ENCODE data around the gene FGF12. TPM values are rescaled to one million over a fixed set of nuclear protein-coding genes. Genes with fewer than 3 reads are reported as not detected.

FGF12 gene
- total and polyA plus RNA-seq, 10 donors, result 3.7 to 53.3 (median 19.1) TPM

DNA sequence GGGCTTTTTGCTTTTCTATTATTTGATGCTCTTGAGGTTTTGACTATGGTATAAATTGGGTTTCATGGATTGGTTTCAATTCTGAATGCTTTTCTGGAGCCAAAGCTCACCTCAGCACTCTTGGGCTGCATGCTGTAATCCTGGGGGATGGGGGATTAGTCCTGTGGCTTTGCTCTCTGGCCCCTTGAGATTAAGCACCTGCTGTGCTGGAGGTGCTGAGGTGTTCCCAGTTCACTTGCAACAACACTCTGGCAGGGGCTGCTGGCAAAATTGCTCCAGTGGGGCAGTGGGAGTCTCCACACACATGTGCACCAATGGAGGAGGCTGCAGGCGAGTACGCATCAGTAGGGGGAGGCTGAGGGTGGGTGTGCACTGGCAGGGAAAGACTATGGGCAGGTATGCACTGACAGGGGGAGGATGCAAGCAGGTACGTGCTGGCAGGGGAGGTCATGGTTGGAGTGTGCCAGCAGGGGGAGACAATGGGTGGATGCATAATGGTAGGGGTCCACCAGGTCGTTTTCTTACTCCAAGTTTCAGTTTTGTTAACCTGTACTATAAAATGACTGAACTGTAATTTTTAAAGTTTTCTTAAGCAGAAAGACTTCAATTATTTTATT is 489.2 kb downstream of the FGF12 start:
- no peaks in the 10 kb centered on the region for H3K36me3 ChIP-seq
- H3K9me3 ChIP-seq, result peaks cover 0 to 9% (median 0%) of the 10 kb centered on the region in 8 donors
- no peak overlapping the region for H3K27ac ChIP-seq
- DNase-seq, result no peak
- TF ChIP-seq CTCF (IDR thresholded peaks at IDR 0.05 in 8 of 11, conservative IDR thresholded peaks at IDR 0.05 in 3 of 11) (no peak), POLR2AphosphoS5 (IDR thresholded peaks at IDR 0.05) (no peak), POLR2A (IDR thresholded peaks at IDR 0.05) (no peak)
- H3K27me3 ChIP-seq (replicated peaks in 1 of 7), result no peaks in the 10 kb centered on the region
- intact Hi-C loops (cut with DNase I; ENCODE audit: low total_unique reads), result no loop called here
- no peak overlapping the region for H3K4me3 ChIP-seq
- no peaks in the 10 kb centered on the region for H3K4me1 ChIP-seq
- 37 to 87% (median 62%) methylated on average over 4 of the region's 4 CpGs for WGBS, 5 donors

DNA sequence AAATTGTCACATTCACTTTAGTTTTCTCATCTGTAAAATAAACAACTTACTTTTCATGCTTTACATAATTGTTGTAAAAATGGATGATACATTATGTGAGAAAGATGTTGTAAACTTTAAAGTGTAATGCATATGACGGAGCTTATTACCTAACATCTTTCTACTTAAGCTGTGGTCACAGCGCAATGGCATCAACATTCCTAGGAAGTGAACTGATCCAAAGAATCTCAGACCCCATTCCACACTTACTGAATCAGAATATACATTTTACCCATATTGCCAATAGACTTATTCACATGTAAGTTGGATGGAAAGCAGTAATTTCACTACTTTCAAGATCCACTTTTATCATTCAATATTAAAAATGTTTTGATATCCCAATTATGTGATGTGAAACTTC is 497.5 kb downstream of the FGF12 start:
- H3K4me3 ChIP-seq, result no peak overlapping the region
- DNase-seq, result no peak

DNA sequence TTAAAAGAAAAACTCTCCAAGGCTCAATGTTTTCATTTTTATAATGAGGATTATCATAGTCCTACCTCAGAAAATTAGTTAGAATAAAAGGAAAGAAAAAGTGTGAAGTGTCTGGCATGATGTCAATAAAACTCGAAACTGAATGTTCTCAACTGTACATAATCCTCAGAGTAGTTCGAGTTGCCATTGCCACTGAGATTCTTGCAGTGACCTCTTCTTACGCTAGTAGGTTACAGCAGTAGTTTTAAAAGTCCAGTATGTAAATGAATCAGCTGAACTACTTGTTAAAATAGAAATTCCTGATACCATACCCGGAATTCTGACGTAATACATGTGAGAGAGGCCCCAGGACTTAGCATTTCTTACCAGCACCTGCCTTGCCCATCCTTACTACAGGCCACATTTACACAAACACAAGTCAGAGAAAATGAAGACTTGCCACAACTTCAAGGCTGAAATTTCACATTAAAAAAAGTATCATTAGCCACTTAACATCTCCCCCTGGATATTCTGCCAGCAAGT is 502.6 kb downstream of the FGF12 start:
- no peak for DNase-seq
- intact Hi-C loops (cut with DNase I; ENCODE audit: low total_unique reads), result no loop called here

More for the DNA sequence above, 497.5 kb downstream of the FGF12 start:
- Histone ChIP-seq H3K9me3 (peaks cover 0 to 12% (median 0%) of the 10 kb centered on the region in 8 donors), H3K27ac (no peak overlapping the region), H3K27me3 (replicated peaks in 1 of 7) (no peaks in the 10 kb centered on the region), H3K36me3 (no peaks in the 10 kb centered on the region), H3K4me1 (no peaks in the 10 kb centered on the region)
- intact Hi-C loops (cut with DNase I; ENCODE audit: low total_unique reads), result no loop called here
- TF ChIP-seq POLR2AphosphoS5 (IDR thresholded peaks at IDR 0.05) (no peak), POLR2A (IDR thresholded peaks at IDR 0.05) (no peak), CTCF (IDR thresholded peaks at IDR 0.05 in 8 of 11, conservative IDR thresholded peaks at IDR 0.05 in 3 of 11) (no peak)
- 90 to 96% (median 92%) methylated on average over 2 of the region's 2 CpGs for WGBS, 5 donors

More for the DNA sequence above, 502.6 kb downstream of the FGF12 start:
- Histone ChIP-seq H3K4me3 (no peak overlapping the region), H3K4me1 (peaks cover 0 to 6% (median 0%) of the 10 kb centered on the region in 6 donors), H3K36me3 (no peaks in the 10 kb centered on the region), H3K27me3 (replicated peaks in 1 of 7) (no peaks in the 10 kb centered on the region), H3K27ac (peak overlapping the region in 6 of 8 donors; percentile 4 to 41 (median 12)), H3K9me3 (no peaks in the 10 kb centered on the region)
- TF ChIP-seq POLR2A (IDR thresholded peaks at IDR 0.05) (no peak), POLR2AphosphoS5 (IDR thresholded peaks at IDR 0.05) (no peak), CTCF (IDR thresholded peaks at IDR 0.05 in 8 of 11, conservative IDR thresholded peaks at IDR 0.05 in 3 of 11) (no peak)
- WGBS, 5 donors, result 45 to 69% (median 63%) methylated on average over 5 of the region's 5 CpGs
